ENCODE results near the gene ANTXRL. TPM values are rescaled to one million over a fixed set of nuclear protein-coding genes. Genes with fewer than 3 reads are reported as not detected.
"Not testable (repeated sequence)": the region's sequence is repeated elsewhere in the genome, so short reads cannot be mapped to it uniquely, and the experiment has no call there.

Gene ANTXRL
- total RNA-seq, 4 donors from 2014 or later: not detected

GRCh38 chr10:46308666-46309450, 22.1 kb downstream of the ANTXRL start:
- peaks cover 0 to 11% (median 0%) of the 10 kb centered on the region in 4 donors for H3K4me1 ChIP-seq
- H3K27ac ChIP-seq: no peak overlapping the region
- DNase-seq (ENCODE audit: low spot score in 2 of 2): no peak
- no peaks in the 10 kb centered on the region for H3K27me3 ChIP-seq
- 77 to 86% methylated on average over 15 to 19 of the region's 21 CpGs for WGBS, 2 donors
- H3K4me3 ChIP-seq: no peak overlapping the region
- H3K9me3 ChIP-seq: no peaks in the 10 kb centered on the region
- no peaks in the 10 kb centered on the region for H3K36me3 ChIP-seq
- no peak for TF ChIP-seq EP300 (IDR thresholded peaks at IDR 0.05)
- TF ChIP-seq POLR2A (IDR thresholded peaks at IDR 0.05): no peak
- TF ChIP-seq CTCF (IDR thresholded peaks at IDR 0.05): no peak

DNA sequence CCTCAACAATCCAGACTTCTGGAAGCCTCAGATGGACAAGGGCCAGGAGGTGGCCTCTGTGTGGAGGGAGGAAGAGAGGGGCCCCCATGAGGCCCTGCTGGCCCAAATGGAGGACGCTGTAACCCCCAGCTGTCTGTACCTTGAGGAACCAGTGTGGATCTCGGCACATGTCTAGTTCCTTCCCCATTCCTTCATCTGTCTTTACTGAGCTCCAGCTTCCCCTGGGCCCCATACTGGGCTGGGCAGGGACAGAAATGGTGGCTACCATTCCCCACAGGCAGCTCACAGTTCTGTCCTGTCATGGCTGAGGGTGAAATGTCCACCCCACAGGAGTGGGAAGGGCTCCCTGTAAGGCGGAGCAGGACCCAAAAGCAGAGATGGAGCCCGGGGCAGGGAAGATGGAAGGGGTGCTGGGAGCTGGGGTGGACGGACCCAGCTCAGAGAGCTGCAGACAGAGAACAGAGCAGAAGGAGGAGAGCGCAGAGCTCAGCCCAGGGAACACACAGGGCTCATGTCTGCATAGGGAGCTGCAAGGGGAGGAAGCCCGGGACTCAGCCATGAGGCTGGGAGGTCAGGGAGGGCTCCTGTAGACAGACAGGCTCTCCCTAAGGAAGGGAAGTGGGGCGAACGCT, 22.8 kb downstream of the ANTXRL start:
- no peaks in the 10 kb centered on the region for H3K36me3 ChIP-seq
- H3K4me1 ChIP-seq: peaks cover 0 to 10% (median 0%) of the 10 kb centered on the region in 4 donors
- H3K27me3 ChIP-seq: no peaks in the 10 kb centered on the region
- TF ChIP-seq EP300 (IDR thresholded peaks at IDR 0.05) (no peak), CTCF (IDR thresholded peaks at IDR 0.05) (no peak), POLR2A (IDR thresholded peaks at IDR 0.05) (no peak)
- no peak for DNase-seq (ENCODE audit: low spot score in 2 of 2)
- no peak overlapping the region for H3K4me3 ChIP-seq
- H3K27ac ChIP-seq: no peak overlapping the region
- H3K9me3 ChIP-seq: no peaks in the 10 kb centered on the region
- 85 to 92% methylated on average over 9 of the region's 9 CpGs for WGBS, 2 donors

GRCh38 chr10:46310143-46310514, 23.3 kb downstream of the ANTXRL start:
- Histone ChIP-seq H3K27me3 (no peaks in the 10 kb centered on the region), H3K9me3 (no peaks in the 10 kb centered on the region), H3K4me1 (peaks cover 0 to 5% (median 0%) of the 10 kb centered on the region in 4 donors), H3K4me3 (no peak overlapping the region), H3K27ac (no peak overlapping the region), H3K36me3 (no peaks in the 10 kb centered on the region)
- 88 to 96% methylated on average over 3 to 4 of the region's 4 CpGs for WGBS, 2 donors
- no peak for TF ChIP-seq POLR2A (IDR thresholded peaks at IDR 0.05)
- TF ChIP-seq EP300 (IDR thresholded peaks at IDR 0.05): no peak
- no peak for TF ChIP-seq CTCF (IDR thresholded peaks at IDR 0.05)
- DNase-seq (ENCODE audit: low spot score in 2 of 2): no peak

DNA sequence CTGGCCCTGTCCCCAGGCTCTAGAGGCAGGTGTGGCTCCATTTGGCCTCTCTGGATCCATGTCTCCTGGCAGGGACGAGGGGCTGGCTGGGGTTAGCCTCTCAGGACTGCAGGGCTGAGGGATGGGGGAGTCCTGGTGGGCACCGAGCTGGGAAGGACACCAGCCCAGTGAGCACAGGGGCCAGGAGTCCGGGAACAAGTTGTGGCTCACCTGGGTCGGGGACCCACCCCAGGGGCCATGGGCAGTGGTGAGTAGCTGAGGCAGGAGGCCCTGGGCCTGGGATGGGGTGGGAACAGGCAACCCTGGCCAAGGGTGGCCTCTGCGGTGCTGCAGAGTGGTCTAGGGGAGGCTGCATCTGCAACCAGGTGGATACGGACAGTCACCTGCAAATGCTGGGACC, 24.1 kb downstream of the ANTXRL start:
- no peak for TF ChIP-seq CTCF (IDR thresholded peaks at IDR 0.05)
- no peak for TF ChIP-seq EP300 (IDR thresholded peaks at IDR 0.05)
- no peak for TF ChIP-seq POLR2A (IDR thresholded peaks at IDR 0.05)
- Histone ChIP-seq H3K4me3 (no peak overlapping the region), H3K9me3 (no peaks in the 10 kb centered on the region), H3K36me3 (no peaks in the 10 kb centered on the region), H3K27me3 (no peaks in the 10 kb centered on the region), H3K4me1 (no peaks in the 10 kb centered on the region), H3K27ac (no peak overlapping the region)
- DNase-seq (ENCODE audit: low spot score in 2 of 2): no peak
- WGBS, 2 donors: 94 to 97% methylated on average over 5 of the region's 6 CpGs

GRCh38 chr10:46311501-46311951, 24.7 kb downstream of the ANTXRL start:
- Histone ChIP-seq H3K4me3 (no peak overlapping the region), H3K27ac (no peak overlapping the region), H3K27me3 (no peaks in the 10 kb centered on the region), H3K9me3 (no peaks in the 10 kb centered on the region), H3K36me3 (no peaks in the 10 kb centered on the region), H3K4me1 (no peaks in the 10 kb centered on the region)
- TF ChIP-seq POLR2A (IDR thresholded peaks at IDR 0.05) (no peak), EP300 (IDR thresholded peaks at IDR 0.05) (no peak), CTCF (IDR thresholded peaks at IDR 0.05) (no peak)
- no peak for DNase-seq (ENCODE audit: low spot score in 2 of 2)
- WGBS, 2 donors: 90 to 93% methylated on average over 7 of the region's 7 CpGs

DNA sequence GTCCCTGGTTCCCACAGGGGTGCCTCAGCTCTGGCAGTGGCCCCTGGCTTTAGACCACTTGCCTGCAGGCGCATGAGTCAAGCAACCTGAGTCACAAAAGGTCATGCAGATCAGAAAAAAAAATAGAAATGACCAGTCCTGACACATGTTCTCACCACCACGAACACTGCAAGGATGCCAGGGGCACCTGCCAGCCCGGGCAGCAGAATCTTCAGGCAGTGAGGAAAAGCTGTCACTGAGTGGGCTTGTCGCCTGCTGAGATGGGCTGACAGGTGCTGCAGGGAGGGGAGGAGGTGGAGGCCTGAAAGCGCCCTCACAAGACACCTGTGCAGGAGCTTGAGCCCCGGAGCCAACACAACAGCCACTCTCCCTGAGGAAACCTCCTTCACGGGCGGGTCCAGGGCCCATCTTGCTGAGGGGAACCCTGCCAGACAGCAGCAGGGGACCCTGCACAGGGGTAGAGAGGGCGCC, 25.2 kb downstream of the ANTXRL start:
- H3K27me3 ChIP-seq; H3K27ac ChIP-seq; H3K4me1 ChIP-seq; H3K36me3 ChIP-seq; DNase-seq (ENCODE audit: low spot score in 2 of 2); H3K4me3 ChIP-seq; H3K9me3 ChIP-seq: not testable (repeated sequence)
- WGBS, 2 donors: 88 to 92% methylated on average over 6 to 8 of the region's 9 CpGs

Measured in tibial nerve (tissue), 4 donors.